CD4-positive, alpha-beta T cell treated with Interleukin-6 for 4 hours (primary cell): ENCODE data around the gene HLA-DRB5.
"Not testable (repeated sequence)": the region's sequence is repeated elsewhere in the genome, so short reads cannot be mapped to it uniquely, and the experiment has no call there.

Source experiments
- DNase-seq: peaks from one replicate; pipeline ENCODE4 v3.0.0-alpha.2; 2020; ENCODE audit warnings: mixed read lengths

HLA-DRB5 gene

GRCh38 chr6:32501016-32501415 is 29.1 kb downstream of the HLA-DRB5 start:
- DNase-seq: no peak

GRCh38 chr6:32492351-32492750 is 37.7 kb downstream of the HLA-DRB5 start:
- no peak for DNase-seq

- no peak for DNase-seq
These were observed 38.4 kb downstream of the HLA-DRB5 start for GRCh38 chr6:32491700-32492099.

- DNase-seq: no peak
These were observed 42.0 kb downstream of the HLA-DRB5 start for GRCh38 chr6:32488083-32488482.

GRCh38 chr6:32484614-32484998 is 45.5 kb downstream of the HLA-DRB5 start:
- no peak for DNase-seq

GRCh38 chr6:32483968-32484613 is 46.0 kb downstream of the HLA-DRB5 start:
- no peak for DNase-seq

GRCh38 chr6:32475392-32476206 is 54.5 kb downstream of the HLA-DRB5 start:
- DNase-seq: no peak

GRCh38 chr6:32473376-32474348 is 56.4 kb downstream of the HLA-DRB5 start:
- DNase-seq: not testable (repeated sequence)

GRCh38 chr6:32472781-32473375 is 57.2 kb downstream of the HLA-DRB5 start:
- no peak for DNase-seq

GRCh38 chr6:32467743-32468503 is 62.2 kb downstream of the HLA-DRB5 start:
- not testable (repeated sequence) for DNase-seq
